Articular chondrocyte of knee joint (primary cell): ENCODE results near the gene PHF23. TPM values are rescaled to one million over a fixed set of nuclear protein-coding genes. Genes with fewer than 3 reads are reported as not detected.
A peak's percentile ranks its signal among the peaks of the same experiment; 100 is the strongest.

Experiments
- small RNA-seq: library from RNA; depleted of rRNA; stranded (forward); fragments of <200 nt; gene quantifications from one replicate; pipeline ENCODE3, GENCODE V24; 2012
- total RNA-seq: library from RNA; depleted of rRNA; stranded (reverse); fragments of >200 nt; gene quantifications from 2 replicates; pipeline ENCODE4 v1.2.3, GENCODE V29; 2012

Gene PHF23
- 34.4 and 38.5 TPM in 2 replicates for total RNA-seq

GRCh38 chr17:7239091-7240027 is at the start of gene PHF23:
Gene PHF23, minus strand, starts transcription at chr17:7239457. Its CDS starts 178 bp downstream, at chr17:7239279.

GRCh38 chr17:7281074-7281952 is 42.1 kb upstream of the PHF23 start, which contains the start of gene SLC2A4:
Gene SLC2A4, plus strand, starts transcription at chr17:7281718. Its CDS starts 217 bp downstream, at chr17:7281935.

GRCh38 chr17:7262192-7262934 is 23.1 kb upstream of the PHF23 start, which contains the start of gene CLDN7:
Gene CLDN7, minus strand, starts transcription at chr17:7262478. Its CDS starts 435 bp downstream, at chr17:7262043.

GRCh38 chr17:7252176-7253043 is 13.2 kb upstream of the PHF23 start, which contains the start of gene ELP5:
Gene ELP5, plus strand, starts transcription at chr17:7252215. Its CDS starts 336 bp downstream, at chr17:7252551.

GRCh38 chr17:7251661-7252175 is 12.5 kb upstream of the PHF23 start, which contains the start of gene CTDNEP1:
Gene CTDNEP1, minus strand, starts transcription at chr17:7251734. Its CDS starts 438 bp downstream, at chr17:7251296.

GRCh38 chr17:7241783-7242716 is 2.8 kb upstream of the PHF23 start, which contains the start of gene GABARAP:
Gene GABARAP, minus strand, starts transcription at chr17:7242449. Its CDS starts 119 bp downstream, at chr17:7242330.

GRCh38 chr17:7234083-7234951 is 4.9 kb downstream of the PHF23 start, which contains the start of gene DVL2:
Gene DVL2, minus strand, starts transcription at chr17:7234517. Its CDS starts 255 bp downstream, at chr17:7234262.

GRCh38 chr17:7219812-7220592 is 19.3 kb downstream of the PHF23 start, which contains the start of the genes ACADVL and DLG4:
Gene ACADVL, plus strand, starts transcription at chr17:7219938. Its CDS starts 47 bp downstream, at chr17:7219985.
Gene DLG4, minus strand, starts transcription at chr17:7219836.

Small RNAs within 50 kb of the gene (small RNA-seq; reads per million reads assigned to genes)
- gene AC120057.4 = not detected
- 388 reads per million, percentile 99 among the genes with 10 or more reads in this experiment for gene MIR324
- not detected for gene RF00019

Other genes with a start within 250 kb of the PHF23 start
- gene ALOX12, start 243.4 kb downstream of the PHF23 start, total RNA-seq = 0.11 TPM in 1 of 2 replicates, not detected in the other
- gene RNASEK, start 226.8 kb downstream of the PHF23 start, total RNA-seq = 72.4 and 73.5 TPM in 2 replicates
- gene BCL6B, start 216.4 kb downstream of the PHF23 start, total RNA-seq = 0.11 and 0.13 TPM in 2 replicates
- gene SLC16A13, start 203.4 kb downstream of the PHF23 start, total RNA-seq = 0.22 and 0.52 TPM in 2 replicates
- gene SLC16A11, start 195.4 kb downstream of the PHF23 start, total RNA-seq = 0.13 TPM in 1 of 2 replicates, not detected in the other
- gene CLEC10A, start 159.2 kb downstream of the PHF23 start, total RNA-seq = not detected in 2 replicates
- gene ASGR2, start 124.6 kb downstream of the PHF23 start, total RNA-seq = not detected in 2 replicates
- gene ASGR1, start 60.1 kb downstream of the PHF23 start, total RNA-seq = 0.65 and 0.76 TPM in 2 replicates
- gene DLG4, start 19.6 kb downstream of the PHF23 start, total RNA-seq = 7.7 and 8.8 TPM in 2 replicates
- gene ACADVL, start 19.5 kb downstream of the PHF23 start, total RNA-seq = 205 and 214 TPM in 2 replicates
- 54.4 and 63.1 TPM in 2 replicates for gene DVL2, start 4.9 kb downstream of the PHF23 start, total RNA-seq
- 315 and 440 TPM in 2 replicates for gene GABARAP, start 3.0 kb upstream of the PHF23 start, total RNA-seq
- 30.1 and 39.5 TPM in 2 replicates for gene CTDNEP1, start 12.3 kb upstream of the PHF23 start, total RNA-seq
- gene ELP5, start 12.8 kb upstream of the PHF23 start, total RNA-seq = 31.6 and 39.1 TPM in 2 replicates
- 2.4 and 2.7 TPM in 2 replicates for gene CLDN7, start 23.0 kb upstream of the PHF23 start, total RNA-seq
- gene SLC2A4, start 42.3 kb upstream of the PHF23 start, total RNA-seq = 0.11 TPM in 1 of 2 replicates, not detected in the other
- gene YBX2, start 55.2 kb upstream of the PHF23 start, total RNA-seq = 0.13 TPM in 1 of 2 replicates, not detected in the other
- 575 and 584 TPM in 2 replicates for gene EIF5A, start 68.2 kb upstream of the PHF23 start, total RNA-seq
- 38.2 and 42.2 TPM in 2 replicates for gene GPS2, start 75.9 kb upstream of the PHF23 start, total RNA-seq
- 7.7 and 13.2 TPM in 2 replicates for gene NEURL4, start 89.9 kb upstream of the PHF23 start, total RNA-seq
- 0.11 and 0.26 TPM in 2 replicates for gene ACAP1, start 97.1 kb upstream of the PHF23 start, total RNA-seq
- gene KCTD11, start 112.7 kb upstream of the PHF23 start, total RNA-seq = 8.9 and 11.2 TPM in 2 replicates
- gene TMEM95, start 115.7 kb upstream of the PHF23 start, total RNA-seq = not detected in 2 replicates
- gene TNK1, start 141.6 kb upstream of the PHF23 start, total RNA-seq = 4.1 and 4.6 TPM in 2 replicates
- gene PLSCR3, start 155.1 kb upstream of the PHF23 start, total RNA-seq = 19.6 and 21.7 TPM in 2 replicates
- 30.4 and 56.3 TPM in 2 replicates for gene TMEM256, start 164.6 kb upstream of the PHF23 start, total RNA-seq
- 6.9 and 8.6 TPM in 2 replicates for gene NLGN2, start 168.4 kb upstream of the PHF23 start, total RNA-seq
- gene SPEM1, start 180.9 kb upstream of the PHF23 start, total RNA-seq = not detected in 2 replicates
- gene SPEM2, start 186.2 kb upstream of the PHF23 start, total RNA-seq = not detected in 2 replicates
- gene SPEM3, start 189.4 kb upstream of the PHF23 start, total RNA-seq = not detected in 2 replicates
- gene TMEM102, start 196.0 kb upstream of the PHF23 start, total RNA-seq = 2.5 and 2.8 TPM in 2 replicates
- 0.76 and 0.91 TPM in 2 replicates for gene FGF11, start 200.1 kb upstream of the PHF23 start, total RNA-seq
- 5.2 and 5.4 TPM in 2 replicates for gene CHRNB1, start 205.6 kb upstream of the PHF23 start, total RNA-seq
- gene ZBTB4, start 240.2 kb upstream of the PHF23 start, total RNA-seq = 40.2 and 41.4 TPM in 2 replicates
- gene SLC35G6, start 242.0 kb upstream of the PHF23 start, total RNA-seq = not detected in 2 replicates
- 85.8 and 100.0 TPM in 2 replicates for gene POLR2A, start 244.9 kb upstream of the PHF23 start, total RNA-seq